Activated CD8-positive, alpha-beta memory T cell treated with anti-CD3 and anti-CD28 coated beads, Interleukin-2, amount 50 U/mL, for 4 hours (primary cell): ENCODE data around the gene CDR2L.
"Not testable (repeated sequence)": the region's sequence is repeated elsewhere in the genome, so short reads cannot be mapped to it uniquely, and the experiment has no call there.

Experiments used
- DNase-seq: peaks from one replicate; pipeline ENCODE4 v3.0.0-alpha.2; 2020

The CDR2L gene

DNA sequence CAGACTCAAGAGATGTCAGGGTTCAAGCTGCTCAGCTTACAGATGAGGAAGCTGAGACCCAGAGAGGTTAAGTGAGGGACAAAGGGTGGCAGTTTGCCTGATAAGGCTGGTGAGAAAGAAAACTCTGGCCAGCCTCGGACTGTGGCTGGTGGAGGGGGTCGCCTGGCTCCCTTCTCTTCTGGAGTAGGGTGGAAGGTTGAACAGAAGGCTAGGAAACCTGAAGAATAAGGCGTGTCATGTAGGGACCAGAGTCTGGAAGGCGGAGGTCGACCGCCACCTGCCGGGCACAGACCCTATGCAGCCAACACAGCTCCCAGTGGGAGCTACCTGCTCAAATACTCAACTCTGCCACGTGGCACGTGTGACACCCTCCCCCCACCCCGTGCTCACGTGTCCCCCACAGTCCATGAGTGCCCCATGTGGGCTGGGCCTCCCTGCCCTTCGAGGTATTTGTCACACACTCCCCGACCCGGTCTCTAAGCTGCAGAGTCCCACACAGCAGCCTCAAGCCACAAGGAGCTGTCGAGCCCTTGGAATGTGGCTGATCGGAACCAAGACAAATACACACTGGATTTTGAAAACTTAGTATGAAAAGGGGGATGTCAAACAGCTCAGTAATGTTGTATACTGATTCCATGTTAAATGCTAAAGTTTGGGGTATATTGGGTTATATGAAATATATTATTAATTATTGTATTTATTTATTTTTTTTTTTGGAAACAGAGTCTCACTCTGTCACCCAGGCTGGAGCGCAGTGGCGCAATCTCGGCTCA, 26.7 kb upstream of the CDR2L start:
- peak; percentile 39 for DNase-seq

DNA sequence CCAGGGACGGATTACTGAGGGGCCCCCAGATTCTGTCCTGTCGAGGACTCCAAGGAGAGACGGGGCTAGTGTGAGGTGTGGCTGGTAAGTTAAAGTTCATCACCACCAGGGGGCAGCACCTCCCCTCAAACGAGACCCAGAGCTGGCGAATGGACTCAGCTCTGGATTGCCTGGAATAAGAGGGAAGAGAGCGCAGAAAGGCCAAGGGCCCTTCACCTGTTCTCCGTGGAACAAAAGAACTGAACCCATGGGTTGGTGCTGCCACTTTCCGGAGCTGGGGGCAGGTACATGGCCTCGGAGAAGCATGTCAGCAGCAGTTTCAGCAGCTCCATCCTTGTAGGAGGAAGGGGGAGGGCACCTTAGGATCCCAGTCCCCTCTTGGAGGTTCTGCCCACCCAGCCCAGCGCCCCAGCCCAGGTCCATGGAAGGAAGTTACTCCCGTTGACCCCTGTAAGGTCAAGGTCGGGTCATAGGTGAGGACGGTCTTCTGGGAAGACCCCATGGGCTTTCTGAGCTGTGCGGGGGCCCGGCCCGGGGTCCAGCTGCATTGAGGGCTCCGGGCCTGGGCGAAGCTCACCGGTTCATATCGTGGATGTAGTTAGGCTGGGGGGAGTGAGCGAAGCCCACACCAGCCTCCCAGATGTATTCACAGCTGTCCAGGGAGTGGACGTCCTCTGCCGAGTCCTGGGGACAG, 25.6 kb upstream of the CDR2L start:
- peak; percentile 87 for DNase-seq

DNA sequence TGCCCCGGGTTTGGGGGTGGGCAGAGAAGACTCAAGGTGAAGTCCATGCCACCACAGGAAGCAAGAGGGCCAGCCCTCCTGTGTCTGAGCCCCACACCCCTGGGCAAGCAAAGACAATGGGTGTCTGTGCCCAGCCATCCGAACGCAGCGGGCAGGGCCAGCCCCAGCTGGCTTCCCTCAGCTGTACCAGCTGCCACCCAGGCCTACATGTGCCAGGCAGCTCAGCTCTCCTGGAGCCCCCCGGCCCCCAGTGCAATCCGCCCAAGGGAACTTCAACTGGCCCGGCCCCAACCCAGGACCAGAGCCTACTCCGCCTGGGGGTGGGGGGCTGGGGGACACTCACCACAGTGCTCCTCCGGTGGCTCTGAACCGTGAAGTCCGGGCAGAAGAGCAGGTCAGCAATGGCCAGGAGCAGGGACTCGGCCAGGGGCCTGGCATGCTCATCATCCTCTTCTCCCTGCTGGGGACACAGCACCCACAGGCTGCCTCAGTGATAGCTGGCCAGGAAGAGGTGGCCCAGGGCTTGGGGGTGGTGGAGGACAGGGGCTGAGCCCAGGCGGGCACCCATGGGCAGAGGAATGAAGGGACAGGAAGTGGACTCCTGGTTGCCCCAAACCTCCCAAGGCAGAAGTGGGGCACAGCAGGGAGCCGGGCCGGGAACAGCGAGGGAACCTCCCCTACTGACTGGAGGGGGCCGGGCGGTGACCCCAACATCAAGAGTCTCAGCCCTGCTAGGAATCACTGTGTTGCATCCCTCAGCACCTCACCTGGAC, 24.6 kb upstream of the CDR2L start:
- DNase-seq = no peak

DNA sequence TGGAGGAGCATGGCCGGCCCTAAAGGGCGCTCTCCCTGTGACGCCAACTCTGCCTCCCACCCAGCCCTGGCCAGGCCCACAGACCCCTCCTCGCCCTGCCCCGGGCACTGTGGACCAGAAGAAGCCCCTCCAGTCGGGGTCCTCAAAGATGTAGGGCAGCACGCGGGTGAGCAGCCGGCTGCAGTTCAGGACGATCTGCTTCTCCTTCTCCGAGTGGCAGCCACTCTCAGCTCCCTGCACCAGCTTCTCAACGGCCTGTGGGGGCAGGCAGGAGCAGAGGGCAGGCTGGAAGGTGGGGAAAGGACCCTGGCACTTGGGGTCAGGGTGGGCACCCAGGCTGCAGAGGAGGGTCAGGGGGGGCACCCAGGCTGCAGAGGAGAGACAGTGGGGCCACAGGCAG, 23.8 kb upstream of the CDR2L start:
- no peak for DNase-seq

DNA sequence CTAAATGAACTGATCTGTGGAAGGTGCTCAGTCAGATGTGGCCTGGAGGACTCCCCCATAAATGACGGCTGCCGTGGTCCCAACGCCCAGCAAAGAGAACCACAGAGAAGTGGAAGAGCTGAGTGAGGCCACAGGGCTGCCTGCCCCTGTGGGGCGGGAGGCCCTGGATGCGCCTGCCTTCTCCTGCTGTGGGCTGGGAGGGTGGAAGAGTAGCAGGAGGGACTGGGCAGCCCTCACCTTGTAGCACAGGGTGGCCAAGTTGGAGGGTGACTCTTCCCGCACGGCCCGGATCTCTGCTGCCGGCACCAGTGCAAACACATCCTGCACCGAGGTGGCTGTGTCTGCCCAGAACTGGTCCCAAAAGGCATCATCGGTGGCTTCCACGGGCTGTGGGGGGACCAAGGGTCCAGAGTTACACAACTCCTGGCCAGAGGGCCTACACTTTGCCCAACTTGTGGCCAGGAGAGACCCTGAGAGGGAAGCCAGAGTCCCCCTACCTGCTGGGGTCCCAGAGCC, 23.1 kb upstream of the CDR2L start:
- no peak for DNase-seq

DNA sequence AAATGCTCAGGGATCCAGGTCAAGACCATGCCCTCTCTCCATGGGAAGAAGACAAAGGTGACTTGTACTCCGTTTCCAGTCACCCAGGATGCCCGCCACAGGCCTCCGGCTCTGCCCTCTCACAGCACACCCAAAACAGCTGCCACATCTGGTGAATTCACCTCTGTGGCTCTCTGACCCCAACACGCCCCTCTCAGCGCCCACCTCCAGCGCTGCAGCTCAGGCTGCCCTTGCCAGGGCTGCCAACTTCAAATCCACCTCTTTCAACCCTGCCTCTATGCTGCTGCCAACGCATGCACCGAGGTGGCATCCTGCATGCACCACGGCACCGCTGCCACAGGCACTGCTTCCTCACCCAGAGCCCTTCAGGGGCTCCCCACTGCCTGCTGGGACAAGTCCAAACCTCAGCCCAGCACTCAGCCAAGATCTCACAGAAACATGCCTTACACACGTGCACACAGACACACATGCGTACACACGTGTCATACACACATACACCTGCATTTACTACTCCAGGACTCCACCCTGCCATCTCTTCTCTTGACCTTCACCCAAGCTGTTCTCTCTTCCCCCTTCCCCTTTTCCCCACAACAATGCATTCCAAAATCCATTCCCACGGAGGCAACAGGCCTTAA, 22.3 kb upstream of the CDR2L start:
- DNase-seq = no peak

DNA sequence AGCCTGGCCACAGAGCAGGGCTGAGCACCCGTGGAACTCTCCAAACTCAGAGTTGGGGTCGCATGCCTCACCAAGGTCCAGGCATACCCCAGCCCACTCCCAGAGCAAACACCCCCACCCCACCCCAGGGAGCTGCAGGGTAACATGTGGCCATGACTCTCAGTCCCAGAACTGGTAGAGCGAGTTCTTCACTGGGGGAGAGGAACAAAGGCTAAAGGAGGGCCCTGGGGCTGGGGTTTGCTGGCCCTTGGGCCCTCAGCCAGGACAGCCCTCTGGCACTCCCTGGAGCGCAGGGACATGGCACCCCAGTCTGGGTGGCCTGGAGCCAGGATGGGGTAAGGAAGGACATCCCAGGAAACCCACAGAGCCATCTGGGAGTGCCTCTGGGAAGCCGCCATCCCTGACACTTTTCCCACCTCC, 19.1 kb upstream of the CDR2L start:
- no peak for DNase-seq

DNA sequence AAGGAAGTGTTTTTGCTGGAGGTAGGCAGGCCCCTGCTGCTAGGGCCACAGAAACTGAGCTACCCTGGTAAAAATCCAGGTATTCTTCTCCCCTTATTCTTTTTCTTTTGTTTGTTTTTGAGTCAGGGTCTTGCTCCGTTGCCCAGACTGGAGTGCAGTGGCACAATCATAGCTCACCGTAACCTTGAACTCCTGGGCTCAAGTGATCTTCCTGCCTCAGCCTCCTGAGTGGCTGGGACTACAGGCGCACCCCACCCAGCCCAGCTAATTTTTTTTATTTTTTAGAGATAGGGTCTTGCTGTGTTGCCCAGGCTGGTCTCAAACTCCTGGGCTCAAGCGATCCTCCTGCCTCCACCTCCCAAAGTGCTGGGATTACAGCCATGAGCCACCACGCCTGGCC, 17.9 kb upstream of the CDR2L start:
- not testable (repeated sequence) for DNase-seq

DNA sequence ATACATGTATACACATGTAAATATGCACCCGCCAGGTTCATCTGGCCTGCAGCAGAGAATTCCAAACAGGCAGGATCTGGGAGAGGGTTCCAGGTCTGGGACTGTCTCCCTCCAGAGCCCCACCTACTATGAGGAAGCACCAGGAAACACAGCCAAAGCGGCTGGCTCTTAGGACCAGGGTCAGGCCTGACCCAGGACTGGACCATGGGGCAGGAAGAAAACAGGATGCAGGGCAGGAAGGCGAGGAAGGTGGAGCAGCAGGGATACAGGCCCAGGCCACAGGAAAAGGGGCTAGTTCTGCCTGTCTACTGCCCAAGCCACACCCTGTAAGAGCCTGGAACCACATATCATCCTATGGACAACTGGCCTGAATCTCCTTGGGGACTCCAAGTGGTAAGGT, 17.0 kb upstream of the CDR2L start:
- DNase-seq = no peak

DNA sequence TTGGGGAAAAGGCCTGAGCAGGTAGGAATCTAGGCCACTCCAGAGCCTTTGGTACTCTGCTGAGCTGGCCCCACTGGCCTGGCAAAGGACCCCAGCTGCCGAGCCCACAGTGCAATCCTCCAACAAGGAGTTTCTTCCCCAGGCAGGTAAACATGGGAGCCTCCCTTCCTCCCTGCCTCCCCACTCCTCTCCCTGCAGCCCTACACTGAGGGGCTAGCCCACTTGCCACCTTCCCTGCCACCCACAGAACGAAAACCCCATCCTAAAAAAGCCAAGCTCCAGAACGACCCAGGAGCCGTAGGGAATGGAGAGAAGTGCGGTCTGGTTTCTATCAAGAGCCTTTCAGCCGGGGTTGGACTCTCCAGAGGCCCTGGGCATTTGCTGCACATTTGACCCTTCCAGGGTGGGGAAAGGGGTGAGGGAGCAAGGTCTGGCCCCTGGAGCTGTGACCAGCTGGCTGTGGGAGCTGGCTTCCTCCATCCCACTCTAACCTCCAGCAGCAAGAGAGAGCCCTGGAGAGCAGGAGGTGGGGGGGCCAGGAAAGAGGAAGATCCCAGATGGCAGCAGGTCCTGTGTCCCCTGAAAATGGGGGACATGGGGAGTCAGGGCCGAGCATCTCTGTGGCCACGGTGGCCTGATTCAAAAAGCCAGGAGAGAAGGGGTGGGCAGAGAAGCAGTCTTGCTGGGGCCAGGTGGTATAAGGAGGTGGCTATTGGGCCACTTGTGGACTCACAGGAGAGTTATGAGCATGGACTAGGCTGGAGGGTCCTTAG, 16.2 kb upstream of the CDR2L start:
- no peak for DNase-seq

DNA sequence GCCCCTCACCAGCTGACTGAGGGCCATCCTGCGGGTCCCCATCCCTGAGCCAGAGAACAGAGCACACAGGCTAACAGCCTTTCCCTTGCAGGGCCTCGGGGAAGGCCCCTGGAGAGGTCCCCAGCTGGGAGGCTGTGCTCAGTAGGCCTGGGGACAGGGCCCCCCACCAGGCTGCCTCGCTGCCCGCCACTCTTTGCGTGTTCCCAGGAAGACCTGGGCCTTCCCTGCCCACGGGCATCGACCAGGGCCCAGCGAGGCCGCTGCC, 15.7 kb upstream of the CDR2L start:
- DNase-seq = no peak

DNA sequence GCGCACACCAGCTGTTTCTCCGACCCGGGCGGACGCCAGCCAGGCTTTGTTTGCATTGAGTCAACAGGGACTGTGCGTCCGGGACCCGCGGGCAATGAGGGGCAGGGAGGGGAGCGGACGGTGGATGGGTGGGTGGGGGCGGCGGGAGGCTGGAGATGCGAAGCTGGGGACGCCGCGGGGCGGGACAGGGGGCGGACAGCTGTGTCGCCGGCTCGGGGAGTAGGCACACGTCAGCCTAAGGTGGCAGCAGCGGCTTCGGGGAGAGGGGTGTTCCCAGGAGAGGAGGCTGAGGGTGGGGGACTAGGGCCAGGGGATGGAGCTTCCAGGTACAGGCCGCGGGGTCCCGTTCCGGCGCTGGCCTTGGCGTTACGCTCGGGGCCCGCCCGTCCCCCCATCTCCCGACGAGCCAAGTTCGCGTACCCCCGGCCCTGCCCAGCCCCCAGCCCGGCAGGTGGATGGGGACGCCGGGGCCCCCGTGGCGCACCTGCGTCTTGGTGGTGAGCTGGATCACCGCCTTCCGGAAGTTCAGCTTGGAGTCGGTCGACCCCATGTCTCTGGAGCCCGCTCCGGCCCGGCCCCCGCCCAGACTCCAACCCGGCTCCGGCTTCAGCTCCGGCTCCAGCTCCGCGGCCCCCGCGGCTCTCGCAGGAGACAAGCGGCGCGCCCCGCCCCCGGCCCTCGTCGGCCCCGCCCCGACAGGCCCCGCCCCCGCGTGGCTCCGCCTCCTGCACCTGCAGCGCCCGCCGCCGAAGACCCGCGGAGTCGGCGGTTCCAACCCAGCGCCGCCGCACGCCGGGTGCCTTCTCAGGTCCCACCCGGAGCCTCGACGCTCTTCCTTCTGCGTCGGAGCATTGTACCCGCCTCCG, 15.1 kb upstream of the CDR2L start, which contains the start of gene HID1:
Gene HID1 (minus strand): TSS at position 653 of the 866 bp plus-strand sequence. CDS start 103 bp downstream, at position 550.
- peak; percentile 85 for DNase-seq

DNA sequence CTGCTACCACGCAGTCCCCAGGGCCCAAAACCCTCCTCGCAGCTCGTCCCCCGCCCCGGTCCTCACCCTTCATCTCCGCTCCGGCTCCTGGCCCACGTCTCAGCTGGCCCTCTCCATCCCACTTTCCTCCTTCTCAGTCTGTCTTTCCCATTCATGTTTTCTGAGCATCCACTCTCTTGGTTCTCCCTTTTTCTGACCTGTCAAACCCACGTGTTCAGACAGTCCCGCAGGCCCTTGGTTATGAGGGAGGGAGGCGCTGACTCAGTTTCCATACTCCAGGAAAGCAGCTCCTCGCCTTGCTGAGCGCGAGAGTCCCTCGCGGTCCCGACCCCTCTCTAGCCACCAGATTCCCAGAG, 14.5 kb upstream of the CDR2L start:
- no peak for DNase-seq

DNA sequence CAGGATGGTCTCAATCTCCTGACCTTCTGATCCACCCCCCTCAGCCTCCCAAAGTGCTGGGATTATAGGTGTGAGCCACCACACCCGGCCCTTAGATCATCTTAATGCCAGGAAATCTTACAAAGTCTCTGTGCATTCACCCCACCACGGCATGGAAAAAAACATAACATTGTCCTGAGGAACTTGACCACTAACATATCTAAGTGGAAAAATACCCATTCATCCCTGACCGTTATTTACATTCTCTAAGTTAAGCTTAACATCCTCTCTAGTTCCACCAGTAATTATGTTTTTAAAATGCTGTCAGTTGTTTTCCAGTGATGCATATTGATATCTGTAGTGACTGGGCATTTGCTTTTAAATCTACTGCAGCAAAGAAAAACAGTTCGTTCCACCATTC, 11.5 kb upstream of the CDR2L start:
- no peak for DNase-seq

DNA sequence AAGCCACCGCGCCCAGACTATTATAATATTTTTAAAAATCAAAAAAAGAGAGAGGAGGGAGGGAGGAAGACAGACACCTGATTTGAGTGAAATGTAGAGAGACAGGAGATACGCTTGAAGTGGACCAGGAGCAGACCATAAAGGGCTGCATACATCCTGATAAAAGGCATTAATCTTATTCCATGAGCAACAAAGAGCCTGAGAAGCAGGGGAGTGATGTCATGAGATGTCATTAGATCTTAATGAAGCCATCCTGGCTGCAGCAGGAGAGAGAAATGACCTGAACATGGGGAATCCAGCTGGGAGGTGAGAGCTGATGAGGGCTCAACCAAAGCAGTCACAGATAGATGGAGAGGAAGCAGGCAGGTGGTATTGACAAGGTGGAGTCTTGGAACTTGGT, 9.6 kb upstream of the CDR2L start:
- no peak for DNase-seq

DNA sequence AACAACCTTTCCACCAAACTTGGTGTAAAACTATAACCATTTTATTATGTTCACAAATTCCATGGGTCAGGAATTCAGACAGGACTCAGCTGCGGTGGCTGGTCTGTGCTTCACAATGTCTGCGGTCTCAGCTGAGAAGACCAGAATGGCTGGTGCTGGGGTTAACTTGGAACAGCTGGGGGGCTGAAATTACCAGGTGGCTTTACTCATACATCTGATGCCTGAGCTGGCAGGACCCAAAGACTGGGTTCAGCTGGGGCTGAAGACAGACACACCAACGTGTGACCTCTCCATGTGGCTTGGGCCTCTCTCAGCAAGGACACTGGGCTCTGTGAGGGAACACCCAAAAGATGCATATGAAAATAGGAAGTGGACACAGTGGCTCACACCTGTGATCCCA, 9.2 kb upstream of the CDR2L start:
- no peak for DNase-seq

DNA sequence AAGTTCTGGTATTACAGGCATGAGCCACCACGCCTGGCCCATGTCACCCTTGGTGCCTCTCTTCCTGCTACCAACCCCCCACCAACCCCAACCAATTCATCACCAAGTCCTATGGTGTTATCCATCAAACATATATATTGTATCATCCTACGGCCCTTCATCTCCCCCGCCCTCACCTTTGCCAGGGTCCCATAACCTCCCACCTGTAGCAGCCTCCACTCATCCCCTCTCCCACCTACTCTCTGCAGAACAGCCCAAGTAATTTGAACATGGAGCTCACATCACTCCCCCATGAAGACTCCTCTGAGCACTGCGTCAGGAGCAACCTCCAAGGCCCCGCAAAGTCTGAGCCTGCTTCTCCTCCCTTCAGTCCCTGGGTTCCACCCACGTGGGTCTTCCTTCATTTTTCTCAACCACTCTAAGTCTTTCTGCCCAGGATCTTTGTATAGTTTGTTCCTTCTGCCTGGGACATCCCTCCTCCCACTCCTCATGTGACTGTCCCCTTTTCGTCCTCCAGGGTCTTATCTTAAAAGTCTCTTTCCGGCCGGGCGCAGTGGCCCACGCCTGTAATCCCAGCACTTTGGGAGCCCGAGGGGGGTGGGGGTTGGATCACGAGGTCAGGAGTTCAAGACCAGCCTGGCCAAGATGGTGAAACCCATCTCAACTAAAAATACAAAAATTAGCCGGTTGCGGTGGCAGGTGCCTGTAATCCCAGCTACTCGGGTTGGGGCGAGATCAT, 7.9 kb upstream of the CDR2L start:
- no peak for DNase-seq

DNA sequence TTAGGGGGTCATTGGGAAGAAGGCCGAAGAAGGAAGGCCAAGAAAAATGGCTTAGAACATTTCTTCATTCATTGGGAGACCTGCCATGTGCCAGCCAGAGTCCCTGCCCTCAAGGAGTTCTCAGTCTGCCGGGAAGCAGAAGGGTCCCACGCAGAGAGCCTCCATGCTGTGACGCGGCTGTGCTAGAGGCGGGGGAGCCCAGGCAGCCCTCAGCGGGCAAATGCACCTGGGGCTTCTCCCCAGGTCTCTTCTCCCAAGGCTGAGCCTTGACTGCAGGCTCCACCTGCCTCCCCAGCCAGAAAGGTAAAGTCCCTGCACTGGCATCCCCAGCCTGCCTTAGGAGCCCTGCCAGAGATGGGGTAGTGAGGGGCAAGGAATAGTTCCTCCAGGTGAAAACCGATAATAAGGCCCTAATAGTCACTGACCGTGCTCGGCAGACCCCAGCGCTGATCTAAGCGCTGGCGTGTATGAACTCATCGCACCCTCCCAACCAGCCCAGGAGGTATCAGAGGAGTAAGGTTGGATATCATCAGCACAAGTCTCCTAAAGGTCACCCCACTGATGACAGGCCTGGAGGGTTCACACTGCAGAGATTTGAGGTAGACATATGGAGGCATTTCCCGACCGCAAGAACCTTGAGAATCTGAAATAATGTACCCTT, 6.0 kb upstream of the CDR2L start:
- DNase-seq = no peak

DNA sequence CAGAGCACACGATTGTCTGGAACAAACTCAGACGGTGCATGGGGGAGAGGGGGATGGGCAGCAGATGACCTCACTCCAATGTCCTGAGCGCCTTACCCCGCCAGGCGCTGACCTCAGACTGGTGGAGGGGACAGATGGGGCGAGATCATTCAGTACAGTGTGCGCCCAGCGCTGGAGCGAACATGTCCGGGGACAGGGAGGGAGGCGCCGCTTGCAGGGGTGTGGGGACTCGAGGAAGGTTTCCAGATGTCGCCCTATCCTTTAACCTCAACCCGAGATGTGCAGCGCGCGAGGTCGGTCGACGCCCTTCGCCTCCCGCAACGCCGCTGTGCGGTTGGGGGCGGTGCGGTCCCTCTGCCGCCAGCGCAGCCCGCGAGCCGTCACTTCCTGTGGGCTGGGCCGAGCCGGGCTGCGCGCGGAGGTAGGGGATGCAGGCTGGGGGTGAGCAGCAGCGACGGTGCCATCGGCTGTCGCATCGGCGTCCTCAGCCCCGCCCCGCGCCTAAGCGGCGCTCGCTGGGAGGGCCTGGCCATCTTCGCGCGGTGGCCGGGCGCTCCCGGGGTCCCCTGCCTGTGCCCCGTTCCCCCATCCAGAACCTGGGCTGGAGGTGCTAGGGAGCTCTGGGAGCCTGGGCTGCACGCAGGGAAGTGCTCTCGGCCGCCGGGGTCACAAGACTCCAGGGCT, 5.3 kb upstream of the CDR2L start:
- DNase-seq = peak; percentile 72
